Measurements from ENCODE around the gene FIGLA.

- no peak for TF ChIP-seq POLR2A (IDR thresholded peaks at IDR 0.05; ENCODE audit: borderline replicate concordance, extremely low read depth, insufficient read depth, insufficient read length)
- TF ChIP-seq CTCF (IDR thresholded peaks at IDR 0.05 in 2 of 3, conservative IDR thresholded peaks at IDR 0.05 in 1 of 3; ENCODE audit: borderline replicate concordance in 1 of 3, insufficient read depth in 1 of 3, low read depth in 2 of 3, low read length in 2 of 3) = no peak
- TF ChIP-seq REST (IDR thresholded peaks at IDR 0.05; ENCODE audit: low read depth) = no peak
- no peak for TF ChIP-seq YY1 (IDR thresholded peaks at IDR 0.05; ENCODE audit: extremely low read depth, insufficient replicate concordance, low read depth, low read length)
- TF ChIP-seq POLR2AphosphoS5 (IDR thresholded peaks at IDR 0.05; ENCODE audit: low read depth, low read length) = no peak
- TF ChIP-seq ZFX (IDR thresholded peaks at IDR 0.05) = no peak
- TF ChIP-seq CEBPB (IDR thresholded peaks at IDR 0.05; ENCODE audit: low read depth) = no peak
- TF ChIP-seq EZH2phosphoT487 (IDR thresholded peaks at IDR 0.05; ENCODE audit: borderline replicate concordance) = no peak
- TF ChIP-seq EZH2 (IDR thresholded peaks at IDR 0.05) = no peak
- no peak for TF ChIP-seq MAX (IDR thresholded peaks at IDR 0.05)
- no peak for TF ChIP-seq SP1 (IDR thresholded peaks at IDR 0.05; ENCODE audit: low read depth)
These were observed 33.1 kb downstream of the FIGLA start for GRCh38 chr2:70757360-70757759.
